ENCODE data around the gene DOK6. TPM values are rescaled to one million over a fixed set of nuclear protein-coding genes. Genes with fewer than 3 reads are reported as not detected.

DOK6 gene
- total RNA-seq, 1 experiment from 2014 or later: 0.45 TPM

DNA sequence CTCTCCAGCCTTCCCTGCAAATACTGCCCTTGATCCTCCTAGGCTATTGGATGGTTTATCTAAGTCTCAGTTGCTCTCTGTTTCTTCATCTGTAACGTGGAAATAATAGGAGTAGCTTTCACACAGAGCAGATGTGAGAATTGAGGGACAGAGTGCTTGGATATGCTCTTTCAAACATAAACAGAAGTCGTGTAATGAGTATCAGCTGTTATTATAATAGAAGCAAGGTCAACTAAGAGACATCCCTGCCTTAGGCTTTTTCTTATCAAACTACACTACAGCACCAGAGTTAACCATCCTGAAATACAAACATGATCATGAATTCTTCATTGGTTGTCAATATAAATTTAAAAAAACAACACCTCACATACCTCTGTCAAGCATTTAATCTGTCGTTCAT lies 138.2 kb downstream of the DOK6 start:
- no peak for DNase-seq
- Histone ChIP-seq H3K27me3 (ENCODE audit: control insufficient read depth, insufficient read depth, low read length) (no peaks in the 10 kb centered on the region), H3K36me3 (replicated peaks; ENCODE audit: control insufficient read depth, insufficient read depth, low read length) (no peaks in the 10 kb centered on the region), H3K4me3 (ENCODE audit: insufficient read depth, low read depth, low read length) (no peak overlapping the region)

DNA sequence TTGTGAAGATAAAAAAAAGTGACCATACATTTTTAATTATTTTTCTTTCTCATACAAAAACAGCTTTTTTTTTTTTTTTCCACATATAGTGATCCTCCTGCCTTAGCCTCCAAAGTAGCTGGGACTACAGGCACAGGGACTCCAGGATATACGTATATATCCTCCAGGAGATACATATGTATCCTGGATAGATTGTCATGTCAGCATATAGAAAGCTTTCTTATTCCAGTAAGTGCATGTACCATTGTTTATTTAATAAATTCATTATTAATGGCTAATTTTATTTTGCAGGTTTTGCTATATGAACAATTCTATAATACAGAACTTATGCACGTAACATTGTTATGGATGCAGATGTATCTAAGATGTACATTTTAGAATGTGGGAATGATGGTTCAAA lies 138.7 kb downstream of the DOK6 start:
- Histone ChIP-seq H3K27me3 (ENCODE audit: control insufficient read depth, insufficient read depth, low read length) (no peaks in the 10 kb centered on the region), H3K4me3 (ENCODE audit: insufficient read depth, low read depth, low read length) (no peak overlapping the region), H3K36me3 (replicated peaks; ENCODE audit: control insufficient read depth, insufficient read depth, low read length) (no peaks in the 10 kb centered on the region)
- no peak for DNase-seq

DNA sequence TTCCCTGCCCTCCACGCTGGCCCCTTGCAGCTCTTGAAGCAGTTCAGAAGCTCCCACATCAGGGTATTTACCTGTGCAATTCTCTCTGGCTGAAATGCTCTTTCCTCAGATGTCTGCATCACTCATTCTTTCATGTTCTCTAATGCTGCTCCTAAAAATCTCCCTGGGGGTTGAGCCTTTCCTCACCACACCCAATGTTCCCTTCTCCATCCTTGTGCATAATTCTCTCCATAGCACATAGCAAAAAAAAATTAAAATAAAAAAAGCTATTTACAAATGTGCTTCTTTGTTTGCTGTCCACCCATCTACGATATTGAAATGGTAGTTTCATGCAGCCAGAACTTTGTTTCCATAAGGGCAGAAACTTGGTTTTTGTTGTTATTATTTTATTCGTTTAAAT lies 155.5 kb downstream of the DOK6 start:
- Histone ChIP-seq H3K36me3 (replicated peaks; ENCODE audit: control insufficient read depth, insufficient read depth, low read length) (no peaks in the 10 kb centered on the region), H3K27me3 (ENCODE audit: control insufficient read depth, insufficient read depth, low read length) (no peaks in the 10 kb centered on the region), H3K4me3 (ENCODE audit: insufficient read depth, low read depth, low read length) (no peak overlapping the region)
- DNase-seq: no peak

DNA sequence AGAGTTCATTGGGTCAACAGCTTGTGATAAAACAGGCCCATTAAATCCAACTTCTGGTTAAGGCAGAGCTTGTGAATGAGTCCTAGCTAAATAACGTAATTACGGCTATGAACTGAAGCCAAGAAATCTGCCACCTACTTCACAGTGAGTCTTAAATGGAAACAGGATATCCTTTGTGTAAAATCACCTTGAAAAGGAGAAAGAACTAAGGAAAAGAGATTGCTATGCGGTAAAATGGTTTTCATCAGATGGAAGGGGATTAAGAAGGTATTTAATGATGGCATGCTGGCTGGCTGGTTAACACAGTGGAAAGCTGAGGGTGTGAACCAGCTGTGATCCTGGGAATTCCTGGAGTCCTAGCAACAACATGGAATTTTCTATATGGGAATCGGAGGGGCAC lies 156.6 kb downstream of the DOK6 start:
- Histone ChIP-seq H3K36me3 (replicated peaks; ENCODE audit: control insufficient read depth, insufficient read depth, low read length) (no peaks in the 10 kb centered on the region), H3K27me3 (ENCODE audit: control insufficient read depth, insufficient read depth, low read length) (no peaks in the 10 kb centered on the region), H3K4me3 (ENCODE audit: insufficient read depth, low read depth, low read length) (no peak overlapping the region)
- DNase-seq: peak; percentile 5

DNA sequence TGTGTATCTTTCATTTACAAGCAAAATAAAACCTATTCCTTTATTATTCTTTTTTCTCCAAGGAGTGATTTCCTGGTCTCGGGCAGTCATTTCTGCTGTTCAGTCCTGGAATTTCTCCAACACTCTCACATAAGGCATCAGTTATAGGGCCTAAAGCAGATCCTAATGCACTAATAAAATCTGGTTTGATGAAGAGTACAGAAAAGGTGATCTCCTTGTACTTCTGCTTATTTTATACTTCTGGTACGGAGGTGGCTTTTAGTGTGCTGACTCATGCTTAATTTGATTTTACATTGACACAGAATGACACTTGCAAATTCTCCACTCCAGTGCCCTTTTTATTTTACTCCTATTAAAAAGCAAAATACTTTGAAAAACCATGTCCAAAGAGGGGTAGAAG lies 157.4 kb downstream of the DOK6 start:
- DNase-seq: no peak
- H3K36me3 ChIP-seq (replicated peaks; ENCODE audit: control insufficient read depth, insufficient read depth, low read length): no peaks in the 10 kb centered on the region
- H3K4me3 ChIP-seq (ENCODE audit: insufficient read depth, low read depth, low read length): no peak overlapping the region
- no peaks in the 10 kb centered on the region for H3K27me3 ChIP-seq (ENCODE audit: control insufficient read depth, insufficient read depth, low read length)

DNA sequence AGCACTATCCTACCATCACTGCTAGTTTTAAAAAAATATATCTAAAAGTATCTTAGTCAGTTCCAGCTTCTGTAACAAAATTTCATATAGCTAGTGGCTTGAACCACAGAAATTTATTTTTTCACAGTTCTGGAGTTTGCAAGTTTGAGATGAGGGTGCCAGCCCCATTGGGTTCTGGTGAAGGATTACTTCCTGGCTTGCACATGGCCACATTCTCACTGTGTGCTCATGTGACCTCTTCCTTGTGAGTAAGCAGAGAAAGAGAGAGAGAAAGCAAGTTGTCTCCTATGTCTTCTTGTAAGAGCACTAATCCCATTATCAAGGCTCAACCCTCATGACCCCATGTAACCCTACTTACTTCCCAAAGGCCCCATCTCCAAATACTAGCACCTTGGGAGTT lies 158.9 kb downstream of the DOK6 start:
- H3K27me3 ChIP-seq (ENCODE audit: control insufficient read depth, insufficient read depth, low read length): no peaks in the 10 kb centered on the region
- no peak overlapping the region for H3K4me3 ChIP-seq (ENCODE audit: insufficient read depth, low read depth, low read length)
- DNase-seq: no peak
- no peaks in the 10 kb centered on the region for H3K36me3 ChIP-seq (replicated peaks; ENCODE audit: control insufficient read depth, insufficient read depth, low read length)

DNA sequence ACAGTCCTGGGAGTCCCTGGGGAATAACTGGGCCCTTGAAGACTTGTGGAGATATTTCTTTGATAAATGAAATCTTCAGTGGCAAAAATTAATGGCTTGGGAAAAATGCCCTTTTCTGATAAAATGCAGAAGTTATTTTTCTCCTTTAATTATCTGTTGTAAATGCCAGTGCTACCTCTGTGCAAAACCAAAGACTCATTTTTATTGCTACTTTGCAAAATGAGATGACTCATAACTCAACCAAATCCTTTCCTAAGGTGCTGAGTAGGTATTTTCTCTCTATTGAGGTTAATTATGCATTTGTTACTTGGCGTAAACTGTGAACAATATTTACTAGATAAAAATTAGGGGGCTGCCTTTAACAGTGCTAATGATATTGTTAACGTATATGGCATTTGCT lies 163.9 kb downstream of the DOK6 start:
- no peak for DNase-seq
- Histone ChIP-seq H3K36me3 (replicated peaks; ENCODE audit: control insufficient read depth, insufficient read depth, low read length) (no peaks in the 10 kb centered on the region), H3K4me3 (ENCODE audit: insufficient read depth, low read depth, low read length) (no peak overlapping the region), H3K27me3 (ENCODE audit: control insufficient read depth, insufficient read depth, low read length) (no peaks in the 10 kb centered on the region)

DNA sequence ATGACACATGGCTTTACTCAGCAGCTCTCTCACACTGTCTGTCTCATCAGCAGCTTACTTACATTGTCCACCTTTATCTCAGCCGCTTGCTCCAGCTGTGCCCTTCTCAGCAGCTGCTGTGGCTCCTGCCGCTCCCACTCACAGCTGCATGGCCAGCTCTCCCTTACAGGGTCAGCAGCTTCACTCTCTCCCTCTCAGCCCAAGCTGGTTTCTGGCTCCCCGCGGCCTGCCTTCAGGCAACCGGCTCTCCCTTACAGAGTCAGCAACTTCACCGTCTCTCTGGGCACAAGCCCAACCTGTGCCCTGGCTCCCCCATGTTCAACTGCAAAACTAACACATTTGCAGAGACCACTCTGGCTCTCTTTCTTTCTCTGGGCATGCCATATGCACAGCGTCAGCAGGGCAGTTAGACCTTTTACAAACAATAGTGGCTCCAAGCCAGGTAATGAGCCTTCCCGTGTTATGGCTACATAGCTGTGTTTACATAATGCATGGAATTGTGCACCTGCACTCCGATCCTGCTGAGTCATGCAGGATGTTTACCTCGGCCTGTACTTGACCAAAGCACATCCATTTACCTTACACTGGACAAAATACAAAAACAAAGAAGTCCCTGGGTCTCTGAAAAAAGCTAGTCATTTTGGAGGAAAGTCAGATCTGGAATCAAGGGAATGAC lies 167.3 kb downstream of the DOK6 start:
- H3K36me3 ChIP-seq (replicated peaks; ENCODE audit: control insufficient read depth, insufficient read depth, low read length): no peaks in the 10 kb centered on the region
- H3K27me3 ChIP-seq (ENCODE audit: control insufficient read depth, insufficient read depth, low read length): no peaks in the 10 kb centered on the region
- no peak overlapping the region for H3K4me3 ChIP-seq (ENCODE audit: insufficient read depth, low read depth, low read length)
- DNase-seq: no peak

DNA sequence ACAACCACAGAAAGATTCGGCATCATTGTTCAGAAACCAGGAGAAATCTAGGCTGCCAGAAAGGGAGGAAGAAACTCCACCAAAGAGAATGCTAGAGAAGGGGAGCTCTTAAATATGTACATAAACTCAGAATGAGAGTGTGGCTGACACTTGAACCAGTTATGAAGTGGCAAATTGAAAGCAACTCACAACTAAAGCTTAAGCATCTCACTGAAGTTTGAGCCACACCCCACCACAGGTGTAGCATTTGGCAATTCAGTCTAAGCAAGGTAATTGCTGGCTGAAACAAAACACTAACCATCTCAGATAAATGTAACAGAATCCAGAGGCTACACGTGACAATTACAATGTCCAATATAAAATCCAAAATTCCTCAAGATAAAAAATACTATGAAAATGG lies 168.4 kb downstream of the DOK6 start:
- Histone ChIP-seq H3K27me3 (ENCODE audit: control insufficient read depth, insufficient read depth, low read length) (no peaks in the 10 kb centered on the region), H3K36me3 (replicated peaks; ENCODE audit: control insufficient read depth, insufficient read depth, low read length) (no peaks in the 10 kb centered on the region), H3K4me3 (ENCODE audit: insufficient read depth, low read depth, low read length) (no peak overlapping the region)
- no peak for DNase-seq

DNA sequence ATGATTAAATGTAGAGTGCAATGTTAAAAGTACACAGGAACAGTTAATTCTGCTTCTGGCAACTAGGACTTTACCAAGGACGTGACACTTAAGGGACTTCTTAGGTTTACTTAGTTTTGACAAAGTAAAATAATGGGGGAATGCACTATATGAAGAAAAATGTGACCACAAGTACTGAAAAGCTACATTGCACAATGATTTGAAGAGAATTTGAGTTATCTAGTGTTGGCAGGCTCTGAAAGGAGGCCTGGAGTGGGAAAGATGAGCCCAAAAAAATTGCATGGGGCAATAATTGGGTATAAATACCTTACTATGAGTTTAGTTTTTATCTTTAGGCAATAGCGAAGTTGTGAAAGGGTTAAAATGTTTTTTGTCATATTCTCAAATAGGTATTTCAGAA lies 173.7 kb downstream of the DOK6 start:
- Histone ChIP-seq H3K4me3 (ENCODE audit: insufficient read depth, low read depth, low read length) (no peak overlapping the region), H3K36me3 (replicated peaks; ENCODE audit: control insufficient read depth, insufficient read depth, low read length) (no peaks in the 10 kb centered on the region), H3K27me3 (ENCODE audit: control insufficient read depth, insufficient read depth, low read length) (no peaks in the 10 kb centered on the region)
- DNase-seq: no peak

DNA sequence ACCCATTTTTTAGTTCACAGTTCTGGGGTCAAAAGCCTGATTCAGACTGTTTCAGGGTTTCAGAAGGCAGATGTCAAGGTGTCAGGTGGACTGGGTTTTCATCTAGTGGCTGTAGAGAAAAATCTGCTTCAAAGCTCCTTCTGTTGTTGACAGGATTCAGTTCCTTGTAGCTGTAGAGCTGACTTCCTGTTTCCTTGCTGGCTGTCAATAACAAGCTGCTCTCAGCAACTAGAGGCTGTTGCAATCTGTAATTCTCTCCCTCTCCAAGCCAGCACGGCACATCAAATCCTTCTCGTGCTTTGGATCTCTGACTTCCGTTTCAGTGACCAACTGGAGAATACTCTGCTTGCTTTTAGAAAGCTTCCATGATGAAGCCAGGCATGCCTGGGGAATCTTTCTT lies 179.4 kb downstream of the DOK6 start:
- Histone ChIP-seq H3K27me3 (ENCODE audit: control insufficient read depth, insufficient read depth, low read length) (no peaks in the 10 kb centered on the region), H3K4me3 (ENCODE audit: insufficient read depth, low read depth, low read length) (no peak overlapping the region), H3K36me3 (replicated peaks; ENCODE audit: control insufficient read depth, insufficient read depth, low read length) (no peaks in the 10 kb centered on the region)
- DNase-seq: no peak

DNA sequence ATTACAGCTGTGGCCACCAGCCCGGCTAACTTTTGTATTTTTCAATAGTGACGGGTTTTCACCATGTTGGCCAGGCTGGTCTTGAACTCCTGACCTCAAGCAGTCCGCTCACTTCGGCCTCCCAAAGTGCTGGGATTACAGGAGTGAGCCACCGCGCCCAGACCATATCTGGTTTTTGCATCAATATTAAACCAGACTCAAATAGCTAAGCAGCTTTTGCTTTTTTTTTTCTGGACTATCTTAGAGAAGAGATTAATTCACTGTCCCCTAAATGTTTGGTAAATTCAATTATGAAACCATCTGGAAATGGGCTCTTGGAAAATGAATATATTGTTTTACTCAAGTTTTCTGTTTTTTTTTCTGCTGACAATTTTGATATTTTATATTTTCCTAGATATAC lies 183.7 kb downstream of the DOK6 start:
- no peak for DNase-seq
- no peaks in the 10 kb centered on the region for H3K27me3 ChIP-seq (ENCODE audit: control insufficient read depth, insufficient read depth, low read length)
- no peaks in the 10 kb centered on the region for H3K36me3 ChIP-seq (replicated peaks; ENCODE audit: control insufficient read depth, insufficient read depth, low read length)
- H3K4me3 ChIP-seq (ENCODE audit: insufficient read depth, low read depth, low read length): no peak overlapping the region

DNA sequence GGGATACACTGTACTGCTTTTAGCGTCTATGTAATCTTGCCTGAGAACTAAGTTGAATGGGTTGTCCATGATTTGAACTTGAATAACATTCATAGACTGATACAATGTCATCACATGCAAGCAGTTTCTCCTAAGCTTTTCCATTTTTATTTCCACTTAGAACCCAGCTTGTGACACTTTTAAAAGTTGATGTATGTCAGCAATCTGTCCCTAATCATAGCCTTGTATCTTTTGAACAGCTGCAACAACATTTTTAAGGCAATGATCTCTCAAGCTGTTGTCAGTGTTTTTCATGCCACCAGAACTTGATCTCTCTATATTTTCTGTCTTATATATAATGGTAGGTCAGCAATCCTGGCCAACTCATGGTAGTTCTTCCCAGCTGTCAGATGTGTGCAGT lies 185.0 kb downstream of the DOK6 start:
- Histone ChIP-seq H3K4me3 (ENCODE audit: insufficient read depth, low read depth, low read length) (no peak overlapping the region), H3K27me3 (ENCODE audit: control insufficient read depth, insufficient read depth, low read length) (no peaks in the 10 kb centered on the region)
- no peak for DNase-seq

DNA sequence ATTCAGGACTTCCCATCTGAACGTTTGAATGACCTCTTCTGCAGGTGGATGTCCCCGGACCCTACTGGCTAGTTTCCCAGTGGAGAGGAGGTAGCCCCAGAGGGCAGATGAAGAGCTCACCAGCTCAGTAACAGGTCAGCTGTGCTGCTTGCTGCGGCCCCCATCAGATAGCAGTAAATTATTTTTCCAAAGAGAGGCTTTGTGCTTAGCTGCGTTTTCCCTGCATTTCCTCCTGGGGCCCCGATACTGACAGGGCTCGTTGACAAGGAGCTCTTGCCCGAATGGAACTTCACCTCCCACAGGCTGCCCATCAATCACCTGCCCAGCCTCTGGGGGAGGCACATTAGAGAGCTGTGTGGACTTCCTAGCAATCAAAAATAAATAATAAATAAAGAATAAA lies 185.8 kb downstream of the DOK6 start:
- H3K27me3 ChIP-seq (ENCODE audit: control insufficient read depth, insufficient read depth, low read length): no peaks in the 10 kb centered on the region
- no peak for DNase-seq
- H3K36me3 ChIP-seq (replicated peaks; ENCODE audit: control insufficient read depth, insufficient read depth, low read length): no peaks in the 10 kb centered on the region
- H3K4me3 ChIP-seq (ENCODE audit: insufficient read depth, low read depth, low read length): no peak overlapping the region

More for the DNA sequence above, 185.0 kb downstream of the DOK6 start:
- no peaks in the 10 kb centered on the region for H3K36me3 ChIP-seq (replicated peaks; ENCODE audit: control insufficient read depth, insufficient read depth, low read length)

DNA sequence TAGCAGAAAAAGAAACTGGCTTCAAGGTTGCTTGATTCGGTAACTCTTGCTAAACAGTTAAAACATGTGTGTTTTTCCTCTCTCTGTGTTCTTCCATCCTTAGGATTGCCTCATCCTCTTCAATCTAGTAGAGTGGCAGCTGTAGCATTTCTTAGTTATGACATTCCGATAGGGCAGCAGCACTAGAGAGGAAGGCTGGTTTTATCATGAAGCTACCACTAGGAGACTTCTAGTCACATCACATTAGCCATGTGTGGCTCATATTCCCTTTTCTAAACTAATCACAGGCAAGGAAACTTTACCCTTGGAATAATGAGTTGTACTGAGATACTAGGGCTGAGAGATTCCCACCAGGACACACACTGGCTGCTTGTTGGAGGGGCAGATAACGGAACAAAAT lies 187.6 kb downstream of the DOK6 start:
- no peaks in the 10 kb centered on the region for H3K27me3 ChIP-seq (ENCODE audit: control insufficient read depth, insufficient read depth, low read length)
- no peak overlapping the region for H3K4me3 ChIP-seq (ENCODE audit: insufficient read depth, low read depth, low read length)
- DNase-seq: peak; percentile 8
- H3K36me3 ChIP-seq (replicated peaks; ENCODE audit: control insufficient read depth, insufficient read depth, low read length): no peaks in the 10 kb centered on the region

DNA sequence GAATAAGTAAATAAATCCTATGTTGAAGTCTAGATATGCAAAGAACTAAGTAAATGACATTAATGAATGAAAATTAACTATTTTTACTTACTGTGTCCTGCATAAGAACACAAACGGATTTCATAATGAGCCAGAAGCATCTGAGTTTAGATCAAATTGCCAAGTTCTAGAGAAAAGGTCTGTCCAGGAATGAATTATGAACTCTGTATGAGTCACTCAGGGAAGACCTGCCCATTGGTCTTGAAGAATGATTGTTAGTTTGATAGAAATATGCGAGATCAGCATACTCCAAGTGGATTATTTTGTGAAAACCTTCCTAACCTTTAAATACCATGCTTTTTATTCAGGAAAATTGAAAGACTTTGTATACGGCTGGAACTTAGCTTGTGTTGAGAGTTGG lies 189.5 kb downstream of the DOK6 start:
- H3K4me3 ChIP-seq (ENCODE audit: insufficient read depth, low read depth, low read length): no peak overlapping the region
- DNase-seq: no peak
- H3K36me3 ChIP-seq (replicated peaks; ENCODE audit: control insufficient read depth, insufficient read depth, low read length): no peaks in the 10 kb centered on the region
- H3K27me3 ChIP-seq (ENCODE audit: control insufficient read depth, insufficient read depth, low read length): no peaks in the 10 kb centered on the region
